NB4 (cell line): Measurements from ENCODE around the gene ABLIM1.

Experiments
- CTCF ChIP-seq: IDR thresholded peaks from one replicate; pipeline ENCODE4 v1.5.1; 2012; ENCODE audit warnings: low read depth, low read length
- MAX ChIP-seq: IDR thresholded peaks from 2 replicates; pipeline ENCODE4 v1.6.1; 2011; ENCODE audit warnings: low read depth, low read length
- POLR2A ChIP-seq: IDR thresholded peaks from 2 replicates; pipeline ENCODE4 v1.6.1; 2011; ENCODE audit warnings: mild to moderate bottlenecking; ENCODE audit not compliant: insufficient read length; ENCODE audit errors: extremely low read depth

GRCh38 chr10:114523876-114524275 lies 134.2 kb downstream of the ABLIM1 start:
- TF ChIP-seq CTCF (no peak), POLR2A (no peak), MAX (0 out of 2 replicates have a peak, but pooled peaks have one; percentile 12)
